ENCODE measurements around the gene ALDH3A1. TPM values are rescaled to one million over a fixed set of nuclear protein-coding genes. Genes with fewer than 3 reads are reported as not detected.
A peak's percentile ranks its signal among the peaks of the same experiment; 100 is the strongest.

ALDH3A1 gene
- total and polyA plus RNA-seq, 2 of the 4 experiments (the other 2 are of a cell fraction) = not detected

GRCh38 chr17:19787733-19788357, 39.7 kb upstream of the ALDH3A1 start:
- ChIA-PET CTCF (no interaction called here), POLR2A (ENCODE audit: unreplicated experiment) (no interaction called here)
- Histone ChIP-seq H2BK15ac (ENCODE audit: low read depth, low read length) (no peak overlapping the region), H3K56ac (ENCODE audit: extremely low read depth, insufficient read depth, low read length) (no peak overlapping the region), H3K9me3 (ENCODE audit: control insufficient read depth, insufficient read depth, low read length) (no peaks in the 10 kb centered on the region), H3K23ac (ENCODE audit: low read depth, low read length) (no peak overlapping the region), H3K27me3 (ENCODE audit: control insufficient read depth, insufficient read depth, low read length) (no peaks in the 10 kb centered on the region), H3K9me1 (ENCODE audit: insufficient read depth, low read length) (no peaks in the 10 kb centered on the region; the same call in 1 of the 2 replicates), H3K9ac (ENCODE audit: low read depth, low read length) (no peak overlapping the region), H2BK5ac (ENCODE audit: low read depth, low read length, poor library complexity, severe bottlenecking) (no peak overlapping the region), H4K5ac (ENCODE audit: low read depth, low read length) (no peak overlapping the region), H3K4me3 (ENCODE audit: insufficient read depth, low read depth, low read length) (no peak overlapping the region), H4K91ac (ENCODE audit: insufficient read depth, low read depth, low read length) (no peak overlapping the region), H3K4me1 (ENCODE audit: control insufficient read depth, insufficient read depth, low read length) (no peaks in the 10 kb centered on the region), H3K79me1 (ENCODE audit: low read depth in 1 of 2, low read length in 2 of 2) (no peaks in the 10 kb centered on the region), H2BK20ac (ENCODE audit: low read depth, low read length) (no peak overlapping the region), H2AFZ (replicated peaks; ENCODE audit: low read length, poor library complexity) (no peak overlapping the region), H3K36me3 (ENCODE audit: control insufficient read depth, insufficient read depth, low read length) (peaks cover 18% of the 10 kb centered on the region), H2AK5ac (ENCODE audit: low read depth, low read length) (no peak overlapping the region), H3K14ac (replicated peaks; ENCODE audit: low read depth, low read length) (no peak overlapping the region), H3K27ac (ENCODE audit: insufficient read depth, low read length) (no peak overlapping the region), H2BK120ac (ENCODE audit: low read depth, low read length) (no peak overlapping the region), H4K20me1 (ENCODE audit: insufficient read depth, low read length) (no peaks in the 10 kb centered on the region), H2AK9ac (replicated peaks; ENCODE audit: low read depth, low read length, poor library complexity) (no peak overlapping the region), H4K8ac (ENCODE audit: low read depth in 2 of 2, low read length in 2 of 2) (no peak overlapping the region), H3K18ac (ENCODE audit: low read depth, low read length) (no peak overlapping the region), H3K4ac (ENCODE audit: low read depth, low read length) (no peak overlapping the region), H3K4me2 (ENCODE audit: low read depth, low read length) (no peak overlapping the region)
- DNase-seq (peak; percentile 6), ATAC-seq (ENCODE audit: low read depth) (peak; percentile 32; the same call in 1 of the 2 replicates)
- TF ChIP-seq RCOR1 (IDR thresholded peaks at IDR 0.05; ENCODE audit: insufficient replicate concordance, low read length) = no peak
- TF ChIP-seq CEBPB (IDR thresholded peaks at IDR 0.05; ENCODE audit: low read depth, low read length) = no peak
- intact Hi-C loops (cut with micrococcal nuclease) = no loop called here
- in situ Hi-C loops (cut with MboI; ENCODE audit: low sequenced_read_pairs) = no loop called here
- WGBS, 2 experiments (ENCODE audit: extremely low coverage in 2 of 2, insufficient read length in 1 of 2) = no CpG with 5 or more reads among the region's 7 CpGs
- no TSS peak for BruUV-seq (replicated peaks)
- dilution Hi-C loops (cut with HindIII; ENCODE audit: low sequenced_read_pairs, unreplicated experiment) = no loop called here
